Measurements from ENCODE around the gene ZFAND2B.
A peak's percentile ranks its signal among the peaks of the same experiment; 100 is the strongest.

The ZFAND2B gene

DNA sequence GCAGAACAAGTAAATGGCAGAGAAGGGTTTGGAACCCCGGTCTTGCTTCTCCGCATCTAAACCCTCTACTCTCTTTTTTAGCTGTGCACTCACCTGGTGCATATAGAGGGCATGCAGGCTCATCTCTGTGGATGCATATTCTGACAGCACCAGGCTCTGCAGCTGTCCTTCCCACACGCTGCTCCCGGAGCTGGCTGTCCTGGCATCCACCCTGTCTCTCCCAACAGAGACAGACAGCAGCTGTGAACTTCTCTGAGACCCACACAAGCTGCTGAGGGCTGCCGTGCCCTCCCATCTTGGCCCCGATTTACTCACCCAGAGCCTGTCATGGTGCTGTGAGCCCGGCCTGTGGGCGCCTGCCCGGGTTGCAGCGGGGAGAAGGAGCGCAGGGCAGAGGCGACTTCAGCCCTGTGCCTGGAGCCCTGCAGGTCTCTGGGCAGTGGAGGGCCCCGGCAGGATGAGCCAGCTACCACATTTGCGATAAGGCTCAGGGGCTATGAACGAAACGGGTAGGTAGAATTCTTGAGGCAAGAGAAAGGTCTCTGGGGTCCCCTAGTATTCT is 15.5 kb downstream of the ZFAND2B start:
- H3K4me2 ChIP-seq (ENCODE audit: low read length): no peak overlapping the region
- no peak overlapping the region for H3K4me3 ChIP-seq (ENCODE audit: low read length)
- no peaks in the 10 kb centered on the region for H3K9me3 ChIP-seq (ENCODE audit: insufficient read depth, low read length)
- H3K36me3 ChIP-seq (replicated peaks; ENCODE audit: low read depth, low read length): peaks cover 3% of the 10 kb centered on the region
- no peak overlapping the region for H3K9ac ChIP-seq (ENCODE audit: low read length)
- no peaks in the 10 kb centered on the region for H3K27me3 ChIP-seq (ENCODE audit: low read depth, low read length)
- H2AFZ ChIP-seq (ENCODE audit: low read depth, low read length): no peak overlapping the region
- TF ChIP-seq EZH2phosphoT487 (IDR thresholded peaks at IDR 0.05; ENCODE audit: low read depth): no peak
- TF ChIP-seq, protein P1, sequence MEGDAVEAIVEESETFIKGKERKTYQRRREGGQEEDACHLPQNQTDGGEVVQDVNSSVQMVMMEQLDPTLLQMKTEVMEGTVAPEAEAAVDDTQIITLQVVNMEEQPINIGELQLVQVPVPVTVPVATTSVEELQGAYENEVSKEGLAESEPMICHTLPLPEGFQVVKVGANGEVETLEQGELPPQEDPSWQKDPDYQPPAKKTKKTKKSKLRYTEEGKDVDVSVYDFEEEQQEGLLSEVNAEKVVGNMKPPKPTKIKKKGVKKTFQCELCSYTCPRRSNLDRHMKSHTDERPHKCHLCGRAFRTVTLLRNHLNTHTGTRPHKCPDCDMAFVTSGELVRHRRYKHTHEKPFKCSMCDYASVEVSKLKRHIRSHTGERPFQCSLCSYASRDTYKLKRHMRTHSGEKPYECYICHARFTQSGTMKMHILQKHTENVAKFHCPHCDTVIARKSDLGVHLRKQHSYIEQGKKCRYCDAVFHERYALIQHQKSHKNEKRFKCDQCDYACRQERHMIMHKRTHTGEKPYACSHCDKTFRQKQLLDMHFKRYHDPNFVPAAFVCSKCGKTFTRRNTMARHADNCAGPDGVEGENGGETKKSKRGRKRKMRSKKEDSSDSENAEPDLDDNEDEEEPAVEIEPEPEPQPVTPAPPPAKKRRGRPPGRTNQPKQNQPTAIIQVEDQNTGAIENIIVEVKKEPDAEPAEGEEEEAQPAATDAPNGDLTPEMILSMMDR (IDR thresholded peaks at IDR 0.05; ENCODE audit: low read depth, low read length): no peak
- H3K4me1 ChIP-seq (ENCODE audit: low read length): no peaks in the 10 kb centered on the region
- H3K79me2 ChIP-seq (ENCODE audit: low read length): no peaks in the 10 kb centered on the region
- no peaks in the 10 kb centered on the region for H4K20me1 ChIP-seq (ENCODE audit: insufficient read depth, low read length)
- H3K27ac ChIP-seq (ENCODE audit: low read length): no peak overlapping the region

DNA sequence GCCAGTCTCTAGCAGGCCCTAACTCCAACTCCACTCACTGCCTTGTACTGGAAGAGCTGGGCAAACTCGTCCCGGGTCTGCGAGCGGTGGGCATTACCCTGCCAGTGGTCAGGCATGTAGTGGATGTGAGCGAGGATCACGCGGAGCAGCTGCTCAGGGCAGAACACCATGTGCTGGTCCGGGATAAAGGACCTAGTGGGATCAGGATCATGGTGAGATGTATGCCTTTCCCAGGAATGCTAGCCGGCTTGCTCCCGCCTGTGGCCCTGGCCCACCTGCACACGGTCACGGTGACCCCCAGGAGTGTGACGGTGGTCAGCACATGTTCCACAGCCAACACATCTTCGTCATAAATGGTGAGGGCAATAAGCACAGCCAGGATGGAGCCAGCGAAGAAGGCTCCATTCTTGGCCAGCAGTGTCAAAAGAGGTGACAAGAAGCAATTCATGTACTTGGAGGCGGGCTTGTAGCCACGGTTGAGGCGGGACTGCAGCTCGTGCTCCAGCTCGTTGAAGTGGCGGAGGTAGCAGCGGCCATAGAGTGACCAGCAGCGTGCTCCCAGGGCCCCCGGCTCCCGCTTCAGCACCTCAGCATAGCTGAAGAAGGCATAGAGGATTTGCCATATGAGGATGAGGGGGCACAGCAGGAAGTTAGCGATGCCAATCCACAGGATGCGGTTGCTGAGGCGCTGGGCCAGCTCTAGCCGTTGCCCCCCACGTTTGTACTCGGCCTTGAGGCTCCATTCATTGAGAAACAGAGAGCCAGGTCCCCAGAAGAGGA is 17.4 kb downstream of the ZFAND2B start:
- H3K27me3 ChIP-seq (ENCODE audit: low read depth, low read length): no peaks in the 10 kb centered on the region
- no peaks in the 10 kb centered on the region for H4K20me1 ChIP-seq (ENCODE audit: insufficient read depth, low read length)
- H3K9ac ChIP-seq (ENCODE audit: low read length): no peak overlapping the region
- H3K4me3 ChIP-seq (ENCODE audit: low read length): no peak overlapping the region
- H3K4me1 ChIP-seq (ENCODE audit: low read length): peaks cover 7% of the 10 kb centered on the region; the same call in 1 of the 2 replicates
- H2AFZ ChIP-seq (ENCODE audit: low read depth, low read length): no peak overlapping the region
- no peak for TF ChIP-seq EZH2phosphoT487 (IDR thresholded peaks at IDR 0.05; ENCODE audit: low read depth)
- TF ChIP-seq, protein P1 (IDR thresholded peaks at IDR 0.05; ENCODE audit: low read depth, low read length): no peak
- no peaks in the 10 kb centered on the region for H3K9me3 ChIP-seq (ENCODE audit: insufficient read depth, low read length)
- H3K4me2 ChIP-seq (ENCODE audit: low read length): no peak overlapping the region
- peaks cover 16% of the 10 kb centered on the region for H3K79me2 ChIP-seq (ENCODE audit: low read length)
- no peak overlapping the region for H3K27ac ChIP-seq (ENCODE audit: low read length)
- H3K36me3 ChIP-seq (replicated peaks; ENCODE audit: low read depth, low read length): peaks cover 3% of the 10 kb centered on the region

DNA sequence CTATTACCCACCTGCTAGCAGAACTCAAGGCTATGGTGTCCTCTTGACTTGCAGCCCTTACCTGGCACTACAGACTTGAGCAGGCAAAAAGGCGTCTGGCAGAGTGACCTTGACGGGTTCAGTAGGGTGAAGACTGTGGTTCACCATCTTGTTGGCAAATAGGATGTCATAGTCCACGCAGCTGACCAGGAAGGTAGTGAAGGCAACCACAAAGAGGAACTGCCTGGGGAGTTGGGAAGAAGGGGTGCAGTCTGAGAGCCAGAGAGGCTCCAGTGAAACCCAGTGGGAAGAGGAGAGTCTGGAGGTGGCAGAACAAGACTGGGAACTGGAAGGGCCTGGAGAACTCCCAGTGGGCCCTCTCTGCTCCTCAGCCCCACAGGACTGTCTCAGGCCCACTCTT is 18.8 kb downstream of the ZFAND2B start:
- H4K20me1 ChIP-seq (ENCODE audit: insufficient read depth, low read length): no peaks in the 10 kb centered on the region
- peaks cover 7% of the 10 kb centered on the region; the same call in 1 of the 2 replicates for H3K4me1 ChIP-seq (ENCODE audit: low read length)
- TF ChIP-seq, protein P1 (IDR thresholded peaks at IDR 0.05; ENCODE audit: low read depth, low read length): no peak
- no peak for TF ChIP-seq EZH2phosphoT487 (IDR thresholded peaks at IDR 0.05; ENCODE audit: low read depth)
- H3K27me3 ChIP-seq (ENCODE audit: low read depth, low read length): no peaks in the 10 kb centered on the region
- no peak overlapping the region for H3K4me3 ChIP-seq (ENCODE audit: low read length)
- no peaks in the 10 kb centered on the region for H3K9me3 ChIP-seq (ENCODE audit: insufficient read depth, low read length)
- H3K27ac ChIP-seq (ENCODE audit: low read length): no peak overlapping the region
- peaks cover 3% of the 10 kb centered on the region for H3K36me3 ChIP-seq (replicated peaks; ENCODE audit: low read depth, low read length)
- no peak overlapping the region for H3K9ac ChIP-seq (ENCODE audit: low read length)
- H3K4me2 ChIP-seq (ENCODE audit: low read length): no peak overlapping the region
- peaks cover 23% of the 10 kb centered on the region for H3K79me2 ChIP-seq (ENCODE audit: low read length)
- no peak overlapping the region for H2AFZ ChIP-seq (ENCODE audit: low read depth, low read length)

DNA sequence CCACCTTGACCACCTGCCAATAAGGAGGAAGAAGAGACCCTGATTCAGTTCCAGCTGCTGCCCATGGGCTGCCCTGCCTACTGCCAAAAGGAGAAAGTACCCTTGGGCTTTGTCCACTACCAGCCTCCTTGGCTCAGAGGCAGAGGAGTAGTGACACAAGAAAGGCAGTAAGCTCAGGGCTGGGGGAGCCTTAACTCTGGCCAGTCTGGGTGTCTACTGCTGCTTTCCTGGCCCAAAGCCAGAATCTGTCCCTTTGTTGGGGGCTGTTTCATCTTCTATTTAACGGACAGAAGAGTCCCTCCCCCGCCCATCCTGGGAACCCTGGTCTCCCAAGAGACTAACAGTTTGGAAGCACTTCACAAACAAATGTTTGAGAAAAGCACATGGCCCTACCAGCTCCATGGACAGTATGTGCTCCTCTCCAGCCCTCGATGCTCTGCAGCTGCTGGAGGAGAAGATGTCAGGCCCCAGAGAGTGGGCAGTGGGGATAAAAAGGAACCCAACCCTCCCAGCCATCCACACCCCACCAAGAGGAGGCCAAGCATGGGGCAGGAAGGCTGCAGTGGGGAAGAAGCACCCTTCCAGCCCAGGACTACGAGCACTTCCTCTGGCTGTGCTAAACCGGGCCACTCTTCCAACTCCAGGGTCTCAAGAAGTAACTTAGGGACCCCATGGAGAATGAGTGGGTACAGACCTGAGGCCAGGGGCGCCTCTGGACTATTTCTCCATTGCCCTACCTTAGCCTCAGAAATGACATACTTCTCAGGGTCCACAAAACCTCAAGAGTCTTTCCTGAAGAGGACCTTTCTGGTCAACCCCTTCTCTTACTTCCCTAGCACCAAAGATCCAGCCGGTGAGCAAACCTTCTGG is 21.7 kb downstream of the ZFAND2B start:
- Histone ChIP-seq H3K4me1 (ENCODE audit: low read length) (peaks cover 14% of the 10 kb centered on the region), H3K4me2 (ENCODE audit: low read length) (peak overlapping the region; percentile 94), H3K27me3 (ENCODE audit: low read depth, low read length) (no peaks in the 10 kb centered on the region), H4K20me1 (ENCODE audit: insufficient read depth, low read length) (no peaks in the 10 kb centered on the region), H3K9ac (ENCODE audit: low read length) (peak overlapping the region; percentile 87), H3K79me2 (ENCODE audit: low read length) (peaks cover 31% of the 10 kb centered on the region), H3K36me3 (replicated peaks; ENCODE audit: low read depth, low read length) (peaks cover 12% of the 10 kb centered on the region), H3K4me3 (ENCODE audit: low read length) (peak overlapping the region; percentile 100), H3K9me3 (ENCODE audit: insufficient read depth, low read length) (no peaks in the 10 kb centered on the region), H3K27ac (ENCODE audit: low read length) (no peak overlapping the region), H2AFZ (ENCODE audit: low read depth, low read length) (no peak overlapping the region)
- no peak for TF ChIP-seq EZH2phosphoT487 (IDR thresholded peaks at IDR 0.05; ENCODE audit: low read depth)
- TF ChIP-seq, protein P1 (IDR thresholded peaks at IDR 0.05; ENCODE audit: low read depth, low read length): no peak

All from OCI-LY3 (cell line).